IMR-90 (cell line): ENCODE data around the gene ABAT. TPM values are rescaled to one million over a fixed set of nuclear protein-coding genes. Genes with fewer than 3 reads are reported as not detected.

ENCODE experiments used
- ATAC-seq: fragments of 200-7000 bp; cut with Tn5 transposase; 2 replicates; pipeline ENCODE4 v1.9.1; 2020; ENCODE audit warnings: low read depth, mild to moderate bottlenecking, moderate library complexity
- BruUV-seq: library from RNA; stranded (reverse); fragments of 400-500 nt; replicated peaks from 2 replicates; lab custom pipeline; 2021; lab: Mats Ljungman, UMichigan
- CTCF ChIA-PET: fragments of 300-600 bp; formaldehyde crosslinking; extraction: SDS; loops from one replicate; lab custom pipeline; 2021; ENCODE audit warnings: antibody characterized with exemption; lab: Yijun Ruan, JAX
- POLR2A ChIA-PET: fragments of 300-600 bp; sonication (Branson Sonifier 250); formaldehyde crosslinking; loops from one replicate; lab custom pipeline; 2022; ENCODE audit warnings: antibody characterized with exemption; ENCODE audit not compliant: unreplicated experiment; lab: Charles Lee
- DNase-seq: peaks from one replicate; pipeline ENCODE4 v3.0.0; 2013
- H2AFZ ChIP-seq: replicated peaks from 2 replicates; pipeline ENCODE3; 2013; ENCODE audit warnings: low read length, mild to moderate bottlenecking; ENCODE audit not compliant: poor library complexity
- H2AK5ac ChIP-seq: 2 replicates; pipeline ENCODE4 v1.6.1; 2013; ENCODE audit warnings: low read depth, low read length, inconsistent platforms
- H2AK9ac ChIP-seq: replicated peaks from 2 replicates; pipeline ENCODE3; 2013; ENCODE audit warnings: mild to moderate bottlenecking, low read depth, low read length, moderate library complexity; ENCODE audit not compliant: poor library complexity
- H2BK120ac ChIP-seq: 2 replicates; pipeline ENCODE4 v1.6.1; 2013; ENCODE audit warnings: low read depth, low read length, inconsistent platforms
- H2BK15ac ChIP-seq: 3 replicates; pipeline ENCODE4 v1.6.1; 2013; ENCODE audit warnings: low read depth, low read length, inconsistent platforms
- H2BK20ac ChIP-seq: 2 replicates; pipeline ENCODE4 v1.6.1; 2013; ENCODE audit warnings: low read depth, mild to moderate bottlenecking, inconsistent platforms, low read length, moderate library complexity
- H2BK5ac ChIP-seq: 2 replicates; pipeline ENCODE4 v1.6.1; 2013; ENCODE audit warnings: mild to moderate bottlenecking, low read depth, low read length, inconsistent platforms; ENCODE audit not compliant: poor library complexity, severe bottlenecking
- H3K14ac ChIP-seq: replicated peaks from 2 replicates; pipeline ENCODE4 v1.6.1; 2013; ENCODE audit warnings: low read depth, low read length, inconsistent platforms
- H3K18ac ChIP-seq: 2 replicates; pipeline ENCODE4 v1.6.1; 2013; ENCODE audit warnings: low read depth, low read length, control low read depth
- H3K23ac ChIP-seq: 2 replicates; pipeline ENCODE4 v1.6.1; 2013; ENCODE audit warnings: low read depth, low read length, inconsistent platforms
- H3K27ac ChIP-seq: 2 replicates; pipeline ENCODE4 v1.5.1; 2013; ENCODE audit warnings: mild to moderate bottlenecking, control low read depth, low read length; ENCODE audit not compliant: insufficient read depth
- H3K27me3 ChIP-seq: 2 replicates; pipeline ENCODE4 v1.6.1; 2013; ENCODE audit warnings: low read length; ENCODE audit not compliant: control insufficient read depth, insufficient read depth
- H3K36me3 ChIP-seq: 2 replicates; pipeline ENCODE4 v1.6.1; 2013; ENCODE audit warnings: low read length, mixed read lengths; ENCODE audit not compliant: control insufficient read depth, insufficient read depth
- H3K4ac ChIP-seq: 2 replicates; pipeline ENCODE4 v1.6.1; 2013; ENCODE audit warnings: low read depth, low read length, inconsistent platforms
- H3K4me1 ChIP-seq: 2 replicates; pipeline ENCODE4 v1.6.1; 2013; ENCODE audit warnings: low read length, mixed read lengths; ENCODE audit not compliant: control insufficient read depth, insufficient read depth
- H3K4me2 ChIP-seq: 2 replicates; pipeline ENCODE4 v1.6.1; 2013; ENCODE audit warnings: low read depth, mild to moderate bottlenecking, control low read depth, low read length, moderate library complexity
- H3K4me3 ChIP-seq: 2 replicates; pipeline ENCODE4 v1.5.1; 2013; ENCODE audit warnings: low read depth, mild to moderate bottlenecking, control low read depth, low read length, moderate library complexity; ENCODE audit not compliant: insufficient read depth
- H3K56ac ChIP-seq: 2 replicates; pipeline ENCODE4 v1.6.1; 2013; ENCODE audit warnings: low read length, inconsistent platforms; ENCODE audit not compliant: insufficient read depth; ENCODE audit errors: extremely low read depth
- H3K79me1 ChIP-seq, 2 experiments: 2 replicates each; pipeline ENCODE4 v1.6.1; 2013; ENCODE audit warnings: low read length in 2 of 2, inconsistent platforms in 1 of 2, low read depth in 1 of 2
- H3K9ac ChIP-seq: 2 replicates; pipeline ENCODE4 v1.6.1; 2013; ENCODE audit warnings: low read depth, low read length, control low read depth
- H3K9me1 ChIP-seq: 2 replicates; pipeline ENCODE4 v1.6.1; 2013; ENCODE audit warnings: low read length, inconsistent platforms; ENCODE audit not compliant: insufficient read depth
- H3K9me3 ChIP-seq: 2 replicates; pipeline ENCODE4 v1.6.1; 2013; ENCODE audit warnings: low read length; ENCODE audit not compliant: control insufficient read depth, insufficient read depth
- H4K20me1 ChIP-seq: 2 replicates; pipeline ENCODE4 v1.6.1; 2013; ENCODE audit warnings: low read length, inconsistent platforms; ENCODE audit not compliant: insufficient read depth
- H4K5ac ChIP-seq: 2 replicates; pipeline ENCODE4 v1.6.1; 2013; ENCODE audit warnings: mild to moderate bottlenecking, low read depth, low read length, control low read depth
- H4K8ac ChIP-seq, 2 experiments: 2 replicates each; pipeline ENCODE4 v1.6.1; 2013; ENCODE audit warnings: low read depth in 2 of 2, low read length in 2 of 2, control low read depth in 1 of 2, inconsistent platforms in 1 of 2
- H4K91ac ChIP-seq: 2 replicates; pipeline ENCODE4 v1.6.1; 2013; ENCODE audit warnings: low read depth, low read length, inconsistent platforms; ENCODE audit not compliant: insufficient read depth
- RCOR1 ChIP-seq: IDR thresholded peaks from 2 replicates; pipeline ENCODE4 v1.6.1; 2012; ENCODE audit warnings: mild to moderate bottlenecking, low read length, improper control_type of control experiment; ENCODE audit not compliant: insufficient replicate concordance
- WGBS, 2 experiments: methylation state at CpG; one replicate each; pipeline versions ENCODE4 v1.1.5 to v1.1.7; 2013; ENCODE audit warnings: missing lambda C conversion rate in 2 of 2; ENCODE audit not compliant: insufficient read length in 1 of 2; ENCODE audit errors: extremely low coverage in 2 of 2; 5-methylcytosine and 5-hydroxymethylcytosine counted together
- dilution Hi-C: fragments of 300-500 bp; cut with HindIII; formaldehyde crosslinking; loops from one replicate; pipeline ENCODE4 v1.14.3; 2018; ENCODE audit warnings: low sequenced_read_pairs; ENCODE audit not compliant: unreplicated experiment
- in situ Hi-C: fragments of 300-500 bp; cut with MboI; formaldehyde crosslinking; loops from 3 replicates; pipeline ENCODE4 v1.14.3; 2019; ENCODE audit warnings: low sequenced_read_pairs, inconsistent platforms, mixed read lengths
- intact Hi-C: fragments of 100-400 bp; cut with micrococcal nuclease; formaldehyde crosslinking; loops from 2 replicates; pipeline ENCODE4 v1.10.0; 2022
- polyA plus RNA-seq, 3 experiments: library from polyadenylated mRNA; depleted of rRNA; stranded (reverse); fragments of >200 nt; gene quantifications; 2 replicates each; pipeline ENCODE4 v1.2.3, GENCODE V29; 2012; ENCODE audit warnings: low replicate concordance in 1 of 3
- total RNA-seq: library from RNA; depleted of rRNA; stranded (reverse); fragments of >200 nt; gene quantifications from 2 replicates; pipeline ENCODE4 v1.2.3, GENCODE V29; 2012

Gene ABAT
- total and polyA plus RNA-seq, 2 of the 4 experiments (the other 2 are of a cell fraction): 4.5 to 6.9 TPM

DNA sequence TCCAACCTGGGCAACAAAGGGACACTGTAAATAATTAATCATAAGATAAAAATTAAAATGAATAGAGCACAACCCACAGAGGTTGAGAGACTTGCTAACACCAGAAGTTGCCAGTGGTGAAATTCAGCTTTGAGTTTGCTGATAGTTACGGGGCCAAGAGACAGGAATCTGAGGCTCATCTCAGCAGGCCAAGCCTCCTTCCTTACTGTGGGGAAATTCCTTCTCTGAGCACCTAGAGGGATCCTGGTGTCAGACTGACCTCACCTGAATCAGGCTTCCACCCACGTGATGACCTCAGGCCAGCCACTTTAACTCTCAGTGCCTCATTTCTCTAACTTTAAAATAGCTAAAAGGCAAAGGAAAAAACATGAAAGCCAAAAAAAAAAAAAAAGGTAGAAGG lies 4.7 kb downstream of the ABAT start:
- Histone ChIP-seq H3K4me2 (no peak overlapping the region), H3K4me3 (no peak overlapping the region), H3K4me1 (peaks cover 5% of the 10 kb centered on the region), H2AK5ac (no peak overlapping the region), H4K20me1 (no peaks in the 10 kb centered on the region), H3K27me3 (no peaks in the 10 kb centered on the region), H4K5ac (no peak overlapping the region), H3K56ac (no peak overlapping the region), H3K18ac (no peak overlapping the region), H2BK120ac (no peak overlapping the region), H2BK20ac (no peak overlapping the region), H3K79me1 (no peaks in the 10 kb centered on the region), H3K4ac (no peak overlapping the region), H3K9me1 (no peaks in the 10 kb centered on the region; the same call in 1 of the 2 replicates), H2BK15ac (no peak overlapping the region), H3K23ac (no peak overlapping the region), H4K91ac (no peak overlapping the region), H4K8ac (no peak overlapping the region), H3K36me3 (no peaks in the 10 kb centered on the region), H3K14ac (no peak overlapping the region), H3K9ac (no peak overlapping the region), H2BK5ac (no peak overlapping the region), H3K27ac (no peak overlapping the region), H3K9me3 (peaks cover 2% of the 10 kb centered on the region; the same call in 1 of the 2 replicates), H2AFZ (no peak overlapping the region), H2AK9ac (no peak overlapping the region)
- CTCF ChIA-PET: no interaction called here
- POLR2A ChIA-PET: no interaction called here
- WGBS, 2 experiments: no CpG with 5 or more reads among the region's 2 CpGs
- ATAC-seq (no peak), DNase-seq (no peak)
- intact Hi-C loops: no loop called here
- TF ChIP-seq RCOR1: no peak
- no TSS peak for BruUV-seq
- in situ Hi-C loops: no loop called here
- dilution Hi-C loops: no loop called here
